GM19035 (cell line): ENCODE data around the gene HEATR9.
"Not testable (repeated sequence)": the region's sequence is repeated elsewhere in the genome, so short reads cannot be mapped to it uniquely, and the experiment has no call there.

Experiments used
- ATAC-seq: cut with Tn5 transposase; IDR thresholded peaks from one replicate; pipeline ENCODE4 v1.9.1; 2021; ENCODE audit not compliant: unreplicated experiment

HEATR9 gene

GRCh38 chr17:35868737-35869136, at the start of gene HEATR9:
TSS of gene HEATR9 (minus strand) at chr17:35868891. CDS start at chr17:35868742, 149 bp downstream.
- no peak for ATAC-seq

GRCh38 chr17:35917519-35918213, 49.0 kb upstream of the HEATR9 start:
- no peak for ATAC-seq

- no peak for ATAC-seq
Measured at GRCh38 chr17:35915153-35915964, 46.7 kb upstream of the HEATR9 start.

- ATAC-seq, result no peak
Measured at GRCh38 chr17:35914354-35914753, 45.7 kb upstream of the HEATR9 start.

GRCh38 chr17:35913609-35914008, 44.9 kb upstream of the HEATR9 start:
- ATAC-seq, result no peak

- ATAC-seq, result no peak
Measured at GRCh38 chr17:35912942-35913341, 44.3 kb upstream of the HEATR9 start.

- ATAC-seq, result no peak
Measured at GRCh38 chr17:35912339-35912912, 43.7 kb upstream of the HEATR9 start.

- ATAC-seq, result no peak
Measured at GRCh38 chr17:35909408-35909807, 40.7 kb upstream of the HEATR9 start.

- no peak for ATAC-seq
Measured at GRCh38 chr17:35907691-35908090, 39.0 kb upstream of the HEATR9 start.

- no peak for ATAC-seq
Measured at GRCh38 chr17:35906926-35907637, 38.4 kb upstream of the HEATR9 start.

GRCh38 chr17:35906191-35906925, 37.7 kb upstream of the HEATR9 start:
- ATAC-seq, result no peak

- no peak for ATAC-seq
Measured at GRCh38 chr17:35903451-35903850, 34.8 kb upstream of the HEATR9 start.

GRCh38 chr17:35901631-35902175, 33.0 kb upstream of the HEATR9 start:
- ATAC-seq, result no peak

- no peak for ATAC-seq
Measured at GRCh38 chr17:35900708-35901480, 32.2 kb upstream of the HEATR9 start.

GRCh38 chr17:35900280-35900679, 31.6 kb upstream of the HEATR9 start:
- no peak for ATAC-seq

- no peak for ATAC-seq
Measured at GRCh38 chr17:35898283-35899070, 29.8 kb upstream of the HEATR9 start.

- ATAC-seq, result not testable (repeated sequence)
Measured at GRCh38 chr17:35897772-35898171, 29.1 kb upstream of the HEATR9 start.

GRCh38 chr17:35895636-35896587, 27.2 kb upstream of the HEATR9 start:
- no peak for ATAC-seq
